MM.1S (cell line): ENCODE measurements around the gene BBOX1.

ENCODE experiments used
- DNase-seq: peaks from one replicate; pipeline ENCODE4 v3.0.0-alpha.2; 2015
- H2AFZ ChIP-seq: fragments of 300-600 bp; sonication (generic); 2 replicates; pipeline ENCODE4 v1.6.0; 2016; ENCODE audit warnings: antibody characterized with exemption, low read length
- H3F3A ChIP-seq: fragments of 300-600 bp; sonication (generic); 2 replicates; pipeline ENCODE4 v1.6.1; 2016; ENCODE audit warnings: mild to moderate bottlenecking, antibody characterized with exemption, low read length, moderate library complexity, mixed read lengths; ENCODE audit not compliant: insufficient read depth
- H3K27ac ChIP-seq: fragments of 300-600 bp; sonication (generic); 2 replicates; pipeline ENCODE4 v1.5.1; 2016; ENCODE audit warnings: mild to moderate bottlenecking, low read length
- H3K27me3 ChIP-seq: fragments of 300-600 bp; sonication (generic); replicated peaks from 2 replicates; pipeline ENCODE4 v1.6.0; 2016; ENCODE audit warnings: low read length; ENCODE audit not compliant: insufficient read depth
- H3K36me3 ChIP-seq: fragments of 300-600 bp; sonication (generic); replicated peaks from 2 replicates; pipeline ENCODE4 v1.6.1; 2016; ENCODE audit warnings: mild to moderate bottlenecking, low read length, mixed read lengths; ENCODE audit not compliant: insufficient read depth
- H3K4me1 ChIP-seq: fragments of 300-600 bp; sonication (generic); 2 replicates; pipeline ENCODE4 v1.6.1; 2016; ENCODE audit warnings: low read length, mixed read lengths
- H3K4me2 ChIP-seq: fragments of 300-600 bp; sonication (generic); 2 replicates; pipeline ENCODE4 v1.6.0; 2016; ENCODE audit warnings: low read depth, low read length
- H3K4me3 ChIP-seq: fragments of 300-600 bp; sonication (generic); 2 replicates; pipeline ENCODE4 v1.5.1; 2016; ENCODE audit warnings: low read length, mixed read lengths
- H3K79me2 ChIP-seq: fragments of 300-600 bp; sonication (generic); 2 replicates; pipeline ENCODE4 v1.6.1; 2016; ENCODE audit warnings: mixed run types, low read length, mixed read lengths
- H3K9ac ChIP-seq: fragments of 300-600 bp; sonication (generic); 2 replicates; pipeline ENCODE4 v1.6.1; 2016; ENCODE audit warnings: low read length, mixed read lengths
- H3K9me2 ChIP-seq: fragments of 300-600 bp; sonication (generic); replicated peaks from 2 replicates; pipeline ENCODE4 v1.6.1; 2016; ENCODE audit warnings: mild to moderate bottlenecking, low read length, mixed read lengths; ENCODE audit not compliant: insufficient read depth
- H3K9me3 ChIP-seq: fragments of 300-600 bp; sonication (generic); replicated peaks from 2 replicates; pipeline ENCODE4 v1.6.1; 2016; ENCODE audit warnings: mild to moderate bottlenecking, low read length, mixed read lengths; ENCODE audit not compliant: insufficient read depth
- H4K20me1 ChIP-seq: fragments of 300-600 bp; sonication (generic); 2 replicates; pipeline ENCODE4 v1.6.1; 2016; ENCODE audit warnings: mild to moderate bottlenecking, low read length, moderate library complexity, mixed read lengths; ENCODE audit not compliant: insufficient read depth
- EZH2 ChIP-seq: fragments of 300-600 bp; sonication (generic); optimal IDR thresholded peaks from 2 replicates; pipeline ENCODE3; 2017; ENCODE audit warnings: low read depth, mild to moderate bottlenecking, antibody characterized with exemption, low read length, mixed read lengths
- EZH2phosphoT487 ChIP-seq: fragments of 300-600 bp; sonication (generic); IDR thresholded peaks from 2 replicates; pipeline ENCODE4 v1.6.1; 2018; ENCODE audit warnings: antibody characterized with exemption, low read length
- TF ChIP-seq, protein P1 (sequence below): fragments of 300-600 bp; sonication (generic); IDR thresholded peaks from 2 replicates; pipeline ENCODE4 v1.5.1; 2016; ENCODE audit warnings: antibody characterized with exemption, low read length, mixed read lengths

BBOX1 gene

DNA sequence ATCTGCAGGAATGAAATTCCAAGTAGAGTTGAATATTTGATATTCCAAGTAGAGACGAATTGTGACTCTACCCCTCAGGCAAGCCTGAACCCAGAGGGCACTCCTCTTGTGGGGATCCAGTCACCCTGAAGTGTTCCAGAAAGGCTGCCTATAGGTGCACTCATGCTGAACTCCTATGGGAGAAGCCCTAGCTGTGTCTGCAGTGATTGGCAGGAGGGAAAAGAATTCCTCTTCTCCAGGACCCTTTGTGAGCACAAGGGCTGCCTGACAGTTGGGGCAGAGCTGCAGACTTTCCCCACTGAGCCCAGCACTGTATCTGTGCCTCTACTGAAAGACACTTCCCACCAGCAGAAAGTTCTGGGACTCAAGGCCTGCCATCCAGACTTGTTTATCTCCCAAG is 35.0 kb downstream of the BBOX1 start:
- TF ChIP-seq, protein P1, sequence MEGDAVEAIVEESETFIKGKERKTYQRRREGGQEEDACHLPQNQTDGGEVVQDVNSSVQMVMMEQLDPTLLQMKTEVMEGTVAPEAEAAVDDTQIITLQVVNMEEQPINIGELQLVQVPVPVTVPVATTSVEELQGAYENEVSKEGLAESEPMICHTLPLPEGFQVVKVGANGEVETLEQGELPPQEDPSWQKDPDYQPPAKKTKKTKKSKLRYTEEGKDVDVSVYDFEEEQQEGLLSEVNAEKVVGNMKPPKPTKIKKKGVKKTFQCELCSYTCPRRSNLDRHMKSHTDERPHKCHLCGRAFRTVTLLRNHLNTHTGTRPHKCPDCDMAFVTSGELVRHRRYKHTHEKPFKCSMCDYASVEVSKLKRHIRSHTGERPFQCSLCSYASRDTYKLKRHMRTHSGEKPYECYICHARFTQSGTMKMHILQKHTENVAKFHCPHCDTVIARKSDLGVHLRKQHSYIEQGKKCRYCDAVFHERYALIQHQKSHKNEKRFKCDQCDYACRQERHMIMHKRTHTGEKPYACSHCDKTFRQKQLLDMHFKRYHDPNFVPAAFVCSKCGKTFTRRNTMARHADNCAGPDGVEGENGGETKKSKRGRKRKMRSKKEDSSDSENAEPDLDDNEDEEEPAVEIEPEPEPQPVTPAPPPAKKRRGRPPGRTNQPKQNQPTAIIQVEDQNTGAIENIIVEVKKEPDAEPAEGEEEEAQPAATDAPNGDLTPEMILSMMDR, result no peak
- TF ChIP-seq EZH2phosphoT487, result no peak
- TF ChIP-seq EZH2, result no peak
- H3K27me3 ChIP-seq, result no peaks in the 10 kb centered on the region
- no peak for DNase-seq
- H3K9me2 ChIP-seq, result no peaks in the 10 kb centered on the region
- no peak overlapping the region for H3K4me3 ChIP-seq
- H3K4me2 ChIP-seq, result no peak overlapping the region
- H3K79me2 ChIP-seq, result no peaks in the 10 kb centered on the region
- no peaks in the 10 kb centered on the region for H3K9me3 ChIP-seq
- no peak overlapping the region for H3K9ac ChIP-seq
- H3F3A ChIP-seq, result no peaks in the 10 kb centered on the region
- no peak overlapping the region for H2AFZ ChIP-seq
- H3K36me3 ChIP-seq, result no peaks in the 10 kb centered on the region
- H3K27ac ChIP-seq, result no peak overlapping the region
- no peaks in the 10 kb centered on the region for H3K4me1 ChIP-seq
- no peaks in the 10 kb centered on the region for H4K20me1 ChIP-seq

DNA sequence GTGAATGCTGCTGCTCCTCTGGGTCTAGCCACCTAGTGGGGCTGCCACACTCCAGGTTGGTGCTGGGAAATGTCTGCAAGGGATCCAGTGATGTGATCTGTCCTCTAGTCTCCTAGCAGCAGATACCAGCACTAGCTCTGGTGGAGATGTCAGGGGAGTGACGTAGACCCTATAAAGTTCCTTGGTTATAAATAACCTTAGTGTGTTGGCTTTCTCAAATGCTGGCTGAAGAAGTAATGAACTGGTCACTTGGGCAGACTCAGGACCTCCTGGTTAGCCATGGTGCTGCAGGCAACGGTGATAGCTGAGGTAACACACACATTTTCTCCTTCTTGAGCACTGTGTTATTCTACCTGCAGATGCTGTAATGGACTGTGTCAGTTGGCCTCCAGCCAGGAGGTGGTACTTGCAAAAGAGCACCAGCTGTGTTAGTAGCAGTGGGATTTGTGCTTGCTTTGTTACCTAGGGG is 35.5 kb downstream of the BBOX1 start:
- Histone ChIP-seq H3K36me3 (no peaks in the 10 kb centered on the region), H3K9me2 (no peaks in the 10 kb centered on the region), H3K9me3 (no peaks in the 10 kb centered on the region), H3K4me1 (no peaks in the 10 kb centered on the region), H3K4me2 (no peak overlapping the region), H2AFZ (no peak overlapping the region), H3K27me3 (no peaks in the 10 kb centered on the region), H3K79me2 (no peaks in the 10 kb centered on the region), H3K27ac (no peak overlapping the region), H3K9ac (no peak overlapping the region), H3F3A (no peaks in the 10 kb centered on the region), H4K20me1 (no peaks in the 10 kb centered on the region), H3K4me3 (no peak overlapping the region)
- DNase-seq, result no peak
- no peak for TF ChIP-seq EZH2phosphoT487
- TF ChIP-seq EZH2, result no peak
- TF ChIP-seq, protein P1, result no peak

DNA sequence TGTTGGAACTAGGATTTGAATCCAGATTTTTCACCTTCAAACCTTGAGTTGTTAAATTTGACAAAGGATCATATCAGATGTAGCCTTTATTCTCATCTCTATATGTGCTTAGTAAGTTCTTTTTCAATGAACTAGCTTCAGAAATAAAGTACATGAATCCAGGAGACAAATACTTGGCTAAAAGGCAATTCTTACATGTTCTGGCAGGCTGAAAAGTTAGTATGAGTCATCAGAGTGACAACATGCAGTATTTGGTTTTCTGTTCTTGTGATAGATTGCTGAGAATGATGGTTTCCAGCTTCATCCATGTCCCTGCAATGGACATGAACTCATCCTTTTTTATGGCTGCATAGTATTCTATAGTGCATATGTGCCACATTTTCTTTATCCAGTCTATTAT is 40.4 kb downstream of the BBOX1 start:
- H3K27ac ChIP-seq, result no peak overlapping the region
- no peak for DNase-seq
- no peaks in the 10 kb centered on the region for H3K9me2 ChIP-seq
- H3K36me3 ChIP-seq, result no peaks in the 10 kb centered on the region
- H3K9ac ChIP-seq, result no peak overlapping the region
- H2AFZ ChIP-seq, result no peak overlapping the region
- TF ChIP-seq, protein P1, result no peak
- TF ChIP-seq EZH2 (no peak), EZH2phosphoT487 (no peak)
- no peaks in the 10 kb centered on the region for H3K9me3 ChIP-seq
- no peaks in the 10 kb centered on the region for H3K79me2 ChIP-seq
- no peaks in the 10 kb centered on the region for H3K27me3 ChIP-seq
- H4K20me1 ChIP-seq, result no peaks in the 10 kb centered on the region
- no peaks in the 10 kb centered on the region for H3F3A ChIP-seq
- no peak overlapping the region for H3K4me2 ChIP-seq
- H3K4me3 ChIP-seq, result no peak overlapping the region
- no peaks in the 10 kb centered on the region for H3K4me1 ChIP-seq
